GM19193 (cell line): ENCODE data around the gene PROX1.

Experiments
- POLR2A ChIP-seq: IDR thresholded peaks from 4 replicates; pipeline ENCODE4 v1.6.1; 2011; ENCODE audit not compliant: insufficient read depth, insufficient read length; ENCODE audit errors: extremely low read depth

Gene PROX1, protein sequence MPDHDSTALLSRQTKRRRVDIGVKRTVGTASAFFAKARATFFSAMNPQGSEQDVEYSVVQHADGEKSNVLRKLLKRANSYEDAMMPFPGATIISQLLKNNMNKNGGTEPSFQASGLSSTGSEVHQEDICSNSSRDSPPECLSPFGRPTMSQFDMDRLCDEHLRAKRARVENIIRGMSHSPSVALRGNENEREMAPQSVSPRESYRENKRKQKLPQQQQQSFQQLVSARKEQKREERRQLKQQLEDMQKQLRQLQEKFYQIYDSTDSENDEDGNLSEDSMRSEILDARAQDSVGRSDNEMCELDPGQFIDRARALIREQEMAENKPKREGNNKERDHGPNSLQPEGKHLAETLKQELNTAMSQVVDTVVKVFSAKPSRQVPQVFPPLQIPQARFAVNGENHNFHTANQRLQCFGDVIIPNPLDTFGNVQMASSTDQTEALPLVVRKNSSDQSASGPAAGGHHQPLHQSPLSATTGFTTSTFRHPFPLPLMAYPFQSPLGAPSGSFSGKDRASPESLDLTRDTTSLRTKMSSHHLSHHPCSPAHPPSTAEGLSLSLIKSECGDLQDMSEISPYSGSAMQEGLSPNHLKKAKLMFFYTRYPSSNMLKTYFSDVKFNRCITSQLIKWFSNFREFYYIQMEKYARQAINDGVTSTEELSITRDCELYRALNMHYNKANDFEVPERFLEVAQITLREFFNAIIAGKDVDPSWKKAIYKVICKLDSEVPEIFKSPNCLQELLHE

DNA sequence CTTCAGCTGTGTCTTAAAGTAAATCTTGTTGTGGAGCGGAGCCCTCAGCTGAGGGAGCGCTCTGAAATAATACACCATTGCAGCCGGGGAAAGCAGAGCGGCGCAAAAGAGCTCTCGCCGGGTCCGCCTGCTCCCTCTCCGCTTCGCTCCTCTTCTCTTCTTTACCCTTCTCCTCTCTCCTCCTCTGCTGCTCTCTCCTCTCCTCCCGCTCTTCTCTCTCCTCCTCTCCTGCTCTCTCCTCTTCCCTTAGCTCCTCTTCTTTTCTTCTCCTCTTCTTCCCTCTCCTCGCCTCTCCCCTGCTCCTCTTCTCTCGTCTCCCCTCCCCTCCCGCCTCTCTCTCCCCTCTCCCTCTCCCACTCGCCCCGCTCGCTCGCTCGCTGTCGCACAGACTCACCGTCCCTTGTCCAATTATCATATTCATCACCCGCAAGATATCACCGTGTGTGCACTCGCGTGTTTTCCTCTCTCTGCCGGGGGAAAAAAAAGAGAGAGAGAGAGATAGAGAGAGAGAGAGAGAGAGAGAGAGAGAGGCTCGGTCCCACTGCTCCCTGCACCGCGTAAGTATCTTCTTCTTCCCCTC lies at the start of gene PROX1:
TSS of gene PROX1 (plus strand) at position 47 of the 580 bp plus-strand sequence. CDS start 8,563 bp downstream, outside the sequence.
- no peak for TF ChIP-seq POLR2A

DNA sequence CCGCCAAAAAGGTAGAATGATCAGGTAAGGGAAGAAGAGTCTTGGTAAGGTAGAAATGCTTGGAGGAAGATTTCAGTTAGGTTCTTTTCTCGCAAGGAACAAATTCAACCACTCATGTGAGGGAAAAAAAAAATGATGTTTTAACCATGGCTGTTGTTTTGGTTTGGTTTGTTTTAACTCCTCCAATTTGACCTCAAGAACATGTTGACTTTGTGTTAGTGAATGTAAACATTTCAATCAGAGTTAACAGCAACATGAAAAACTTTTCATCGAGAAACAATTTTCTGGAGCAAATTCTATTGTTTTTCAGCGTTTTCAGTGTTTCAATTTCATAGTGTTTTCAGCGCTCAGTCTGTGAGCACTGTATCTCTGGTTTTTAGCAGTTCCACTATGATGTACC lies 49.0 kb upstream of the PROX1 start:
- no peak for TF ChIP-seq POLR2A

GRCh38 chr1:213939888-213940287 lies 47.9 kb upstream of the PROX1 start:
- no peak for TF ChIP-seq POLR2A

GRCh38 chr1:213940947-213941346 lies 46.8 kb upstream of the PROX1 start:
- no peak for TF ChIP-seq POLR2A

GRCh38 chr1:213942061-213942460 lies 45.7 kb upstream of the PROX1 start:
- no peak for TF ChIP-seq POLR2A

DNA sequence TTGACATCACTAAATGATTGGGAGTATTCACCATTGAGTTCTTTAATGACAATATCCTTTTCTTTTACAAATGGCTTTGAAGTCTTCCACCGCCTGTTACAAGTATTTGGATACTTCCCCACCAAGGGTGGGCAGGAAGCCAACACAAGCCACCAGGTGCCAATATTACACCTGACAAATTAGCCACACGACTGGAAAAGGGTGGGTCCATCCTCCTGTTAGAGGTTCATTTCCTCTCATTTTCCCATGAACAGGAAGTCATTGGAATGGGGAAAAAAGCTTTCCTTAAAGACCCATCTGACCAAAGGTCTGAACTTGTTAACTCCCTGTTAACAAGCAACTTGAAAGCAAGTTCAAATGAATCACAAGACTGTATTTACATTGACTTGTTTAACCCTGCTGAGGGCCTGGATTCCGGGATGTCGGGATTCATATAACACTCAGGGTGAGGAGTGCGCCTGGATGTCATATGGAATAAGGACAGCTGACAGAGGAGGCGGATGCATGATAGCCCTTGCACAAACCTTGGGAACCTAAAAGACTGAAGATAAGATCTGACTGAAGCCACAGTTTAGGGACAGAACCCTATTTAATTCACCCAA lies 40.5 kb upstream of the PROX1 start:
- TF ChIP-seq POLR2A = no peak

DNA sequence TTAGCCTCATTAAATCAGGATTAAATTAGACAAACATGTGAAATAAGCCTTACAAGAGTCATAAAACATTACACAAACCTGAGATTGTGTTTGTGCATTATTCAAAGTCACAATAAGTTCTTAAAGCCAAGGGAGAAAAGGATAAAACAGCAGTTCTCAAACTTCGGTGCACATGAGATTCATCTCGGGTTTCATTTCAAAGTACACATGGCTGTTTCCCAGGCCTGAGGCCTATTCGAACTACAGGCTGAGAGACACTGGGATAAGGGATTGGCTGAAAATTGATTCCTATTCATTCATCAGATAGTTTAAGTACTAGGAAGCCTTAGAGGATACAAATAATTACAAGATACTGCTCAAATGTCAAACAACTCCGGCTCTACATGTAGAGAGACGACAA lies 35.9 kb upstream of the PROX1 start:
- no peak for TF ChIP-seq POLR2A

- no peak for TF ChIP-seq POLR2A
Measured at GRCh38 chr1:213953806-213954205, 34.0 kb upstream of the PROX1 start.

DNA sequence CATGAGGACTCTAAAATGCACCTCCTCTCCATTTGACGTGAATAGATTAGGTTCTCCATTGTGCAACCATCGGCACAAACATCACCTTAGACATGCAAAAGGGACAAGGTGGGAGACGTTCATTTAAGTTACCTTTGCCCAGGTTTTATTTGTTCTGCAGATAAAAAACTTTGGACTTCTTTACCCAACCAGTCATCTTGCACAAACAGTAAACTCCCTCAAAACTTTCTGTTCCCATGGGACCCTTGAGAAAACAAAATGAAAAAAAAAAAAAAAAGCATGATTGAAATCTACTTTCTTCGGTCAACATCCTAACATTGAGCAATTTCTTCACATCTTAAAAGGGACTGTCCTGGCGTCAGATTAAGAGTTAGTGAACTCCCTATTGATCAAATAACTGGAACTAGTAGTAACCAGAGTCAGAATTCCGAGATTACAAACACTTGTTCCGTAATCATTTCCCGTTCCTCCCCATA lies 31.4 kb upstream of the PROX1 start:
- TF ChIP-seq POLR2A = no peak

DNA sequence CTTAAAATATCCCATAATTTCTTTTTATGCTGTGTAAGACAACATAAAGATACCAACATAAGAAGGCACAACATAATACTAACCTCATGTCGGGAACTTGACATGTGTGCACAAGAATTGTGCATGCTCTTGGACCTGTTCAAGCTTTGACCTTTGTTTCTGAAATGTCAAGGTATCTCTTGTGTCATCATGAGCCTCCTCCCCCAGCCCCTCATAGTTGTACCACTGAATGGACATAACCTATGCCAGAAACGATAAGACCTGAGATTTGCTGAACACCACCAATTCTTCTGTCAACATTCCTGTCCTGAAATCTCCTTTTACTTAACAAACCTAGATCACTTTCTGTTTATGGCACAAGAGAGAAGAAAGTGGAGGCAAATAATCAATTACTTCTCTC lies 29.4 kb upstream of the PROX1 start:
- no peak for TF ChIP-seq POLR2A

DNA sequence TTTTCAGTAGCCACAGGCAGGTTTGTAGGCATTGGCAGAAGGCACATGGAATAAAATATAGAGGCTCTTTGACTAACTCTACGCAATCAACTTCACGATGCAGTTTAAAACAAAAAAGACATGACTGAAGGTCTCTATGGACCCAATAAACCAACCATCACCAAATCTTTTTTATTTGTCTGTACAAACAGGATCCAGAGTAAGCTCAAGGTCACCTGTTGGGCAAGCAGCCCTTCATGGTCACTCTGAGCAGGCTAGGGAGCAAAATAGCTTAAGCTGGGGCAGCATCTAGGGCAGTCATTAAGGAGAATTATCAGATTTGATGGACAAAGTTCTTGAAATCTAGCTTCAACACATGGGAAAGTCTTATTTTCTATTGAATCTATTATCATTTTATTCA lies 26.8 kb upstream of the PROX1 start:
- no peak for TF ChIP-seq POLR2A

DNA sequence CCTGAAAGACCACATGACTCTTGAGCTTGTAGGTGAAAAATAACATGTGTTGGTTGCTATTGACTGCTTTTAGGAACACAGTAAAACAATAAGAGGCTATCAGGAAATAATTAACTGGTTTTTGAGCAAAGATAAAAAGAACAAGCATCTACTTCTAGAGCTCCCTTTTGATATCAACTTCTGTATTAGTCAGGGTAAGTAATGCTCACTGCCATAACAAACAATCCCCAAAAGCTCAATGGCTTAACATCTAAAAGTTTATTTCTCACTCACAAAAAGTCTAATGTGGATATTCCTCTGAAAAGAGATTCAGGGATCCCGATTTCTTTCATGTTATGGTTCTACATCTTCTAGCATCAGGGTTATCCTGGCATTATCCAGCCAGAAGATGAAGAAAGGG lies 25.3 kb upstream of the PROX1 start:
- no peak for TF ChIP-seq POLR2A

DNA sequence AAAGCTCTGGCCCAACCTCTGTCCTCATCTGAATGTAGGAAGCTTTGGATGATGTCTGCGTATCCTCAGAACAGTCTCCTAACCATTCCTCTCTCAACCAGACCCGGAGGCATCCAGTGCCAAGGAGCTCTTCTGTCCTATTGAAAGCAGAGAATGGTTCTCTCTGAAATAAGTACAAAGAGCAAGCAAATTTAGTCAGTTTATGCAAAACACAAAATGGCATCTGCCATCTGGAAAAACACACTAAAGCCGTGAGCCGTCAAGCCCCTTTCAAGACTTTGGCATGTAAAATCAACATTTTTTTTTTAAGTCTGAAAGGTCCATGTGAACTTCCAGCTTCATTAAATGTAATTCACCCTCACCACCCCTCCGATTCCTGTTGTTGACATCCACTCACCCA lies 21.7 kb upstream of the PROX1 start:
- no peak for TF ChIP-seq POLR2A

DNA sequence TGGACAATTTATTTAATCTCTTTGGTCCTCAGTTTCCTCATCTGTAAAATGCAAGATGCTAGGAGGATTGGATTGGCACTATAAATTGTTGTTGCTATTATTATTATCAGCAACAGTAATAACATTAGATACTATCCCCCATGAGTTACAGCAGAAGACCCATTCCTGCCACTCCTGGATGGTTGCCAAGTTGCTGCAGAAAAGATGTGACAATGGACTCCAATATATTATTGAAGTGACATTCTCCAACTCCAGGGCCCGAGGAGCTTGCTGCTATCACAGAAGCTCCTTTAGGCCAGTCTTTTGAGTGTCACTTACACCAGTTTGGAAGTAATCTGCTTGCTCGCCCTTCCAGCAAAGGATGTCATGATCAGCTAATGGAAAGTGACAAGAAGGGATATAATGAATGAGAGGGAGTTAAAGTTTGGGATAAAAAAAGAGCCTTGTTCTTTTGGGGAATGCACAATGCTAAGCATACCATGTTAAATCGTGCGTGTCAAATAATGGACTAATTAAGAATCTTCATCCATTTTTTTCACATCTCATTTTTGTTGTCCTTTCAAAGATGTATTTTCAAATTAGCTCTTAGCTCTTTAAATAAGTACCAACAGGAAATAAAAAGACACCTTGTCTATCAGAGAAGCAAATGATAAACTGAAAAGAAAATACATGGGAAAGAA lies 19.5 kb upstream of the PROX1 start:
- no peak for TF ChIP-seq POLR2A
